ENCODE data around the gene CAMK2B.

- TF ChIP-seq CTCF (IDR thresholded peaks at IDR 0.05; ENCODE audit: low read depth, low read length, poor library complexity, severe bottlenecking): no peak
- no peak for TF ChIP-seq EZH2phosphoT487 (IDR thresholded peaks at IDR 0.05; ENCODE audit: borderline replicate concordance, low read length)
Observed at GRCh38 chr7:44279731-44280505, 45.5 kb downstream of the CAMK2B start.
